GM12878 (cell line): ENCODE measurements around the gene PALLD. TPM values are rescaled to one million over a fixed set of nuclear protein-coding genes. Genes with fewer than 3 reads are reported as not detected.

ENCODE experiments used
- ATAC-seq: fragments of 200-7000 bp; cut with Tn5 transposase; 3 replicates; pipeline ENCODE4 v1.9.1; 2020; ENCODE audit warnings: mild to moderate bottlenecking, moderate library complexity
- BruUV-seq: library from RNA; stranded (reverse); fragments of 400-500 nt; replicated peaks from 2 replicates; lab custom pipeline; 2021; lab: Mats Ljungman, UMichigan
- CTCF ChIA-PET: fragments of 300-600 bp; sonication (Branson Sonifier 250); formaldehyde crosslinking; extraction: SDS; loops from one replicate; lab custom pipeline; 2021; ENCODE audit warnings: inconsistent platforms; lab: Yijun Ruan, JAX
- POLR2A ChIA-PET: fragments of 350-600 bp; formaldehyde crosslinking; extraction: SDS; loops from one replicate; lab custom pipeline; 2021; ENCODE audit warnings: inconsistent platforms; lab: Charles Lee
- RAD21 ChIA-PET: fragments of 300-600 bp; sonication (Branson Sonifier 250); formaldehyde crosslinking; loops from one replicate; lab custom pipeline; 2023; ENCODE audit warnings: antibody characterized with exemption; ENCODE audit not compliant: unreplicated experiment; lab: Charles Lee
- SMC1A ChIA-PET: fragments of 300-600 bp; sonication (Branson Sonifier 250); formaldehyde crosslinking; loops from one replicate; lab custom pipeline; 2023; ENCODE audit not compliant: unreplicated experiment, uncharacterized antibody; lab: Charles Lee
- DNase-seq: peaks from one replicate; pipeline ENCODE4 v3.0.0-alpha.2; 2011; ENCODE audit warnings: low read depth, low spot score
- FAIRE-seq: peaks from 3 replicates; lab custom pipeline; 2011; peaks lifted over from hg19 to GRCh38; lab: Jason Lieb, UNC
- H2AFZ ChIP-seq: 2 replicates; pipeline ENCODE4 v1.6.0; 2011; ENCODE audit warnings: low read depth, low read length, control low read depth; ENCODE audit not compliant: control insufficient read depth
- H3K27ac ChIP-seq: 2 replicates; pipeline ENCODE4 v1.5.1; 2011; ENCODE audit warnings: control low read depth; ENCODE audit not compliant: control insufficient read depth, insufficient read depth
- H3K27me3 ChIP-seq, 2 experiments: replicated peaks in 1 of 2; 2 replicates each; pipeline versions ENCODE4 v1.6.0 to v1.6.1; 2011; ENCODE audit warnings: low read length in 1 of 2; ENCODE audit not compliant: control insufficient read depth in 2 of 2, insufficient read depth in 2 of 2
- H3K36me3 ChIP-seq, 2 experiments: 2 replicates each; pipeline ENCODE4 v1.5.1; 2011; ENCODE audit warnings: low read length in 1 of 2; ENCODE audit not compliant: control insufficient read depth in 2 of 2, insufficient read depth in 2 of 2
- H3K4me1 ChIP-seq: 2 replicates; pipeline ENCODE4 v1.6.1; 2011; ENCODE audit warnings: mild to moderate bottlenecking, low read length, moderate library complexity, mixed read lengths; ENCODE audit not compliant: control insufficient read depth, insufficient read depth
- H3K4me2 ChIP-seq: 2 replicates; pipeline ENCODE4 v1.6.0; 2011; ENCODE audit warnings: control low read depth; ENCODE audit not compliant: control insufficient read depth, insufficient read depth
- H3K4me3 ChIP-seq: fragments of 200-600 bp; sonication (generic); 2 replicates; pipeline ENCODE4 v1.5.1; 2016
- H3K79me2 ChIP-seq: 2 replicates; pipeline ENCODE4 v1.6.0; 2011; ENCODE audit warnings: low read length; ENCODE audit not compliant: control insufficient read depth, insufficient read depth
- H3K9ac ChIP-seq: 2 replicates; pipeline ENCODE4 v1.8.0; 2011; ENCODE audit warnings: low read length, control low read depth, mixed read lengths; ENCODE audit not compliant: control insufficient read depth, insufficient read depth
- H3K9me3 ChIP-seq: replicated peaks from 3 replicates; pipeline ENCODE4 v1.5.1; 2011; ENCODE audit warnings: mild to moderate bottlenecking, low read length; ENCODE audit not compliant: control insufficient read depth, insufficient read depth
- H4K20me1 ChIP-seq: 2 replicates; pipeline ENCODE4 v1.6.0; 2011; ENCODE audit not compliant: control insufficient read depth, insufficient read depth
- BACH1 ChIP-seq: fragments of 450-650 bp; IDR thresholded peaks from 2 replicates; pipeline ENCODE4 v1.6.1; 2017; ENCODE audit warnings: mild to moderate bottlenecking, borderline replicate concordance
- HDGF ChIP-seq: fragments of 450-650 bp; IDR thresholded peaks from 2 replicates; pipeline ENCODE4 v1.6.1; 2016; ENCODE audit warnings: antibody characterized with exemption
- IRF4 ChIP-seq: IDR thresholded peaks from 2 replicates; pipeline ENCODE4 v1.6.1; 2011; ENCODE audit warnings: low read depth, low read length
- KLF5 ChIP-seq: fragments of 450-650 bp; IDR thresholded peaks from 2 replicates; pipeline ENCODE4 v1.6.1; 2014; ENCODE audit warnings: mild to moderate bottlenecking; ENCODE audit not compliant: partially characterized antibody
- PAX5 ChIP-seq: IDR thresholded peaks from 2 replicates; pipeline ENCODE4 v1.6.1; 2011; ENCODE audit warnings: low read depth, low read length, borderline replicate concordance
- RAD21 ChIP-seq: IDR thresholded peaks from 2 replicates; pipeline ENCODE4 v1.6.1; 2011; ENCODE audit warnings: mild to moderate bottlenecking, low read depth, low read length, moderate library complexity; ENCODE audit not compliant: insufficient read depth
- ZNF217 ChIP-seq: fragments of 450-650 bp; IDR thresholded peaks from 2 replicates; pipeline ENCODE4 v1.6.1; 2017; ENCODE audit warnings: antibody characterized with exemption, mild to moderate bottlenecking
- WGBS: methylation state at CpG from one replicate; pipeline ENCODE4 v1.1.6; 2016; ENCODE audit warnings: low lambda C conversion rate; ENCODE audit not compliant: insufficient replicate concordance, insufficient coverage; ENCODE audit errors: missing lambda C conversion rate; 5-methylcytosine and 5-hydroxymethylcytosine counted together
- in situ Hi-C: fragments of 300-500 bp; cut with MboI; formaldehyde crosslinking; loops from 9 replicates; pipeline ENCODE4 v1.14.3; 2018; ENCODE audit warnings: mixed read lengths
- intact Hi-C: fragments of 100-400 bp; cut with micrococcal nuclease; formaldehyde crosslinking; loops from one replicate; pipeline ENCODE4 v1.14.2; 2022; ENCODE audit not compliant: unreplicated experiment
- polyA plus RNA-seq, 11 experiments: library from polyadenylated mRNA; depleted of rRNA in 4 of 11; unstranded in 6 of 11; stranded (reverse) in 5 of 11; fragments of >200 nt; fragmentation: Nextera tagmentation in 4 of 11; fragmentation: Illumina TruSeq in 1 of 11; extraction: Ambion mirVana in 4 of 11; extraction: Trizol in 1 of 11; gene quantifications; 1 replicate in 1 of 11; 2 replicates in 10 of 11; pipeline versions ENCODE4 v1.2.1 to v1.2.3, GENCODE V29; 2011 to 2016; ENCODE audit warnings: inconsistent platforms in 2 of 11, missing spikeins in 2 of 11, low read depth in 1 of 11
- total RNA-seq, 4 experiments: library from RNA; depleted of rRNA in 3 of 4; stranded (reverse); fragments of >200 nt in 3 of 4; fragmentation: Illumina TruSeq in 1 of 4; extraction: Trizol in 1 of 4; gene quantifications; 2 replicates each; pipeline versions ENCODE4 v1.2.1 to v1.2.3, GENCODE V29; 2013 to 2021
- TF ChIP-seq, protein P1 (sequence below): fragments of 450-650 bp; formaldehyde crosslinking; IDR thresholded peaks from 2 replicates; pipeline ENCODE4 v1.4.0; 2020; ENCODE audit warnings: mild to moderate bottlenecking, moderate library complexity
- TF ChIP-seq, protein P2 (sequence below): fragments of 450-650 bp; IDR thresholded peaks from 2 replicates; pipeline ENCODE4 v1.6.1; 2017; ENCODE audit warnings: low read depth, mild to moderate bottlenecking, moderate library complexity

The PALLD gene
- total and polyA plus RNA-seq, 10 of the 15 experiments (the other 5 are each of a cell fraction or from before 2014, with no cell fraction given) = 1.0 to 7.7 (median 1.7) TPM

DNA sequence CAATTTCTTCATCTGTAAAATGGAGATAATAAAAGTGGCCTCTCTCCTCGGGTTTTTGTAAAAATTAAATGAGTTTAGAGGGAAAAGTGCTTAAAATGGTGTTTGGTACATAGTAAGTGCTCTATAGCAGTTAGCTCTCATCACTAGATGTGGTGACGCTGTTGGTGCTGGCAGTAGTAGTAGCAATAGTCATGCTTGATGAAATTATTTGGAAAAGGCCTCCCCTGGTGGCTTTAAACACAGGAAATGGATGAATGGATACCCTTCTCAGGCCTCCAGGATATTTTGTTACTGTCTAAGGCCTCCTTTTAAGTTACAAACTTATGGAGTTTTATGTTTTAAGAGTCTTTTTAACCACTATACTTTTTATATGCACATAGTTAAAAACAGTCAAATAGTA, 370.3 kb downstream of the PALLD start:
- Histone ChIP-seq H3K36me3 (no peaks in the 10 kb centered on the region), H3K79me2 (no peaks in the 10 kb centered on the region), H3K9ac (no peak overlapping the region)
- intact Hi-C loops (no loop called here), in situ Hi-C loops (no loop called here)
- TF ChIP-seq, protein P1, sequence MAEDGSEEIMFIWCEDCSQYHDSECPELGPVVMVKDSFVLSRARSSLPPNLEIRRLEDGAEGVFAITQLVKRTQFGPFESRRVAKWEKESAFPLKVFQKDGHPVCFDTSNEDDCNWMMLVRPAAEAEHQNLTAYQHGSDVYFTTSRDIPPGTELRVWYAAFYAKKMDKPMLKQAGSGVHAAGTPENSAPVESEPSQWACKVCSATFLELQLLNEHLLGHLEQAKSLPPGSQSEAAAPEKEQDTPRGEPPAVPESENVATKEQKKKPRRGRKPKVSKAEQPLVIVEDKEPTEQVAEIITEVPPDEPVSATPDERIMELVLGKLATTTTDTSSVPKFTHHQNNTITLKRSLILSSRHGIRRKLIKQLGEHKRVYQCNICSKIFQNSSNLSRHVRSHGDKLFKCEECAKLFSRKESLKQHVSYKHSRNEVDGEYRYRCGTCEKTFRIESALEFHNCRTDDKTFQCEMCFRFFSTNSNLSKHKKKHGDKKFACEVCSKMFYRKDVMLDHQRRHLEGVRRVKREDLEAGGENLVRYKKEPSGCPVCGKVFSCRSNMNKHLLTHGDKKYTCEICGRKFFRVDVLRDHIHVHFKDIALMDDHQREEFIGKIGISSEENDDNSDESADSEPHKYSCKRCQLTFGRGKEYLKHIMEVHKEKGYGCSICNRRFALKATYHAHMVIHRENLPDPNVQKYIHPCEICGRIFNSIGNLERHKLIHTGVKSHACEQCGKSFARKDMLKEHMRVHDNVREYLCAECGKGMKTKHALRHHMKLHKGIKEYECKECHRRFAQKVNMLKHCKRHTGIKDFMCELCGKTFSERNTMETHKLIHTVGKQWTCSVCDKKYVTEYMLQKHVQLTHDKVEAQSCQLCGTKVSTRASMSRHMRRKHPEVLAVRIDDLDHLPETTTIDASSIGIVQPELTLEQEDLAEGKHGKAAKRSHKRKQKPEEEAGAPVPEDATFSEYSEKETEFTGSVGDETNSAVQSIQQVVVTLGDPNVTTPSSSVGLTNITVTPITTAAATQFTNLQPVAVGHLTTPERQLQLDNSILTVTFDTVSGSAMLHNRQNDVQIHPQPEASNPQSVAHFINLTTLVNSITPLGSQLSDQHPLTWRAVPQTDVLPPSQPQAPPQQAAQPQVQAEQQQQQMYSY (CRISPR knock-in tag) = no peak
- TF ChIP-seq, protein P2, sequence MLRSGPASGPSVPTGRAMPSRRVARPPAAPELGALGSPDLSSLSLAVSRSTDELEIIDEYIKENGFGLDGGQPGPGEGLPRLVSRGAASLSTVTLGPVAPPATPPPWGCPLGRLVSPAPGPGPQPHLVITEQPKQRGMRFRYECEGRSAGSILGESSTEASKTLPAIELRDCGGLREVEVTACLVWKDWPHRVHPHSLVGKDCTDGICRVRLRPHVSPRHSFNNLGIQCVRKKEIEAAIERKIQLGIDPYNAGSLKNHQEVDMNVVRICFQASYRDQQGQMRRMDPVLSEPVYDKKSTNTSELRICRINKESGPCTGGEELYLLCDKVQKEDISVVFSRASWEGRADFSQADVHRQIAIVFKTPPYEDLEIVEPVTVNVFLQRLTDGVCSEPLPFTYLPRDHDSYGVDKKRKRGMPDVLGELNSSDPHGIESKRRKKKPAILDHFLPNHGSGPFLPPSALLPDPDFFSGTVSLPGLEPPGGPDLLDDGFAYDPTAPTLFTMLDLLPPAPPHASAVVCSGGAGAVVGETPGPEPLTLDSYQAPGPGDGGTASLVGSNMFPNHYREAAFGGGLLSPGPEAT = no peak
- TF ChIP-seq RAD21 = no peak
- TF ChIP-seq PAX5 = no peak
- TF ChIP-seq IRF4 = no peak
- no peak for TF ChIP-seq BACH1
- TF ChIP-seq ZNF217 = no peak
- TF ChIP-seq HDGF = no peak
- no peak for TF ChIP-seq KLF5
- TF ChIP-seq, all 136 proteins: peak for 0
- ChIA-PET CTCF (interaction anchor here (0.7 to 1.3 kb wide), 2 partner anchors 8 to 37 kb away, joined by 3 read pairs; no protein-coding TSS in a partner anchor), SMC1A (interaction anchor here (0.7 to 1.3 kb wide), 3 partner anchors 13 to 156 kb away, joined by 3 to 9 read pairs (median 3); no protein-coding TSS in a partner anchor), POLR2A (no interaction called here), RAD21 (no interaction called here)
- DNase-seq (no peak), ATAC-seq (no peak), FAIRE-seq (no peak)
- no peak overlapping the region for H3K4me2 ChIP-seq
- no peak overlapping the region for H3K4me3 ChIP-seq
- no peaks in the 10 kb centered on the region for H3K4me1 ChIP-seq
- no peaks in the 10 kb centered on the region for H4K20me1 ChIP-seq
- BruUV-seq = no TSS peak
- H2AFZ ChIP-seq = no peak overlapping the region
- H3K9me3 ChIP-seq = no peaks in the 10 kb centered on the region
- H3K27ac ChIP-seq = no peak overlapping the region
- 29% methylated on average over 2 of the region's 2 CpGs for WGBS
- H3K27me3 ChIP-seq = peaks cover 0 to 4% of the 10 kb centered on the region in 2 experiments; a peak in 1 of 4 replicates
